Neural progenitor cell (in vitro differentiated cells): ENCODE results near the gene RIBC2. TPM values are rescaled to one million over a fixed set of nuclear protein-coding genes. Genes with fewer than 3 reads are reported as not detected.
A peak's percentile ranks its signal among the peaks of the same experiment; 100 is the strongest.

Experiments used
- DNase-seq: peaks from one replicate; pipeline ENCODE4 v3.0.0-alpha.2; 2016; ENCODE audit warnings: low spot score
- H2AFZ ChIP-seq: fragments of 200-600 bp; sonication (generic); replicated peaks from 2 replicates; pipeline ENCODE4 v1.6.1; 2016; ENCODE audit warnings: antibody characterized with exemption
- H3F3A ChIP-seq: fragments of 200-600 bp; sonication (generic); 2 replicates; pipeline ENCODE4 v1.6.1; 2016; ENCODE audit warnings: antibody characterized with exemption, low read depth
- H3K27ac ChIP-seq: fragments of 200-600 bp; sonication (generic); 2 replicates; pipeline ENCODE4 v1.5.1; 2016; ENCODE audit warnings: mild to moderate bottlenecking
- H3K27me3 ChIP-seq: fragments of 200-600 bp; sonication (generic); 2 replicates; pipeline ENCODE4 v1.6.1; 2016; ENCODE audit warnings: mild to moderate bottlenecking, moderate library complexity
- H3K36me3 ChIP-seq: fragments of 200-600 bp; sonication (generic); 2 replicates; pipeline ENCODE4 v1.5.1; 2016
- H3K4me1 ChIP-seq: fragments of 200-600 bp; sonication (generic); 2 replicates; pipeline ENCODE4 v1.6.1; 2016; ENCODE audit warnings: mixed run types
- H3K4me2 ChIP-seq: fragments of 200-600 bp; sonication (generic); 2 replicates; pipeline ENCODE4 v1.6.1; 2016
- H3K4me3 ChIP-seq: fragments of 200-600 bp; sonication (generic); 2 replicates; pipeline ENCODE4 v1.5.1; 2016
- H3K79me2 ChIP-seq: fragments of 200-600 bp; sonication (generic); 2 replicates; pipeline ENCODE4 v1.6.1; 2016; ENCODE audit warnings: low read depth
- H3K9ac ChIP-seq: fragments of 200-600 bp; sonication (generic); 2 replicates; pipeline ENCODE4 v1.6.1; 2016
- H3K9me3 ChIP-seq: fragments of 200-600 bp; sonication (generic); 2 replicates; pipeline ENCODE4 v1.5.1; 2016; ENCODE audit warnings: low read depth
- H4K20me1 ChIP-seq: fragments of 200-600 bp; sonication (generic); 2 replicates; pipeline ENCODE4 v1.6.1; 2016; ENCODE audit warnings: low read depth
- H3K27ac Mint-ChIP-seq: 3 replicates; pipeline ENCODE4 v1.8.0; 2021; ENCODE audit warnings: mixed read lengths
- H3K27me3 Mint-ChIP-seq: 2 replicates; pipeline ENCODE4 v1.8.0; 2022; ENCODE audit warnings: low read depth, mild to moderate bottlenecking, inconsistent platforms, moderate library complexity, mixed read lengths; ENCODE audit not compliant: insufficient read depth
- H3K36me3 Mint-ChIP-seq: 3 replicates; pipeline ENCODE4 v1.8.0; 2021; ENCODE audit warnings: mixed read lengths
- H3K4me1 Mint-ChIP-seq: 3 replicates; pipeline ENCODE4 v1.8.0; 2021; ENCODE audit warnings: mixed read lengths
- H3K4me3 Mint-ChIP-seq: 3 replicates; pipeline ENCODE4 v1.8.0; 2021; ENCODE audit warnings: mild to moderate bottlenecking, moderate library complexity, mixed read lengths
- H3K9me3 Mint-ChIP-seq: 3 replicates; pipeline ENCODE4 v1.8.0; 2020; ENCODE audit warnings: mixed read lengths
- CTCF ChIP-seq: fragments of 200-600 bp; sonication (generic); IDR thresholded peaks from 2 replicates; pipeline ENCODE4 v1.5.1; 2017; ENCODE audit warnings: antibody characterized with exemption, mild to moderate bottlenecking
- EZH2 ChIP-seq: fragments of 200-600 bp; sonication (generic); IDR thresholded peaks from 2 replicates; pipeline ENCODE4 v1.6.1; 2017; ENCODE audit warnings: antibody characterized with exemption, mild to moderate bottlenecking, moderate library complexity
- EZH2phosphoT487 ChIP-seq: fragments of 200-600 bp; sonication (generic); IDR thresholded peaks from 2 replicates; pipeline ENCODE4 v1.6.1; 2017; ENCODE audit warnings: antibody characterized with exemption
- total RNA-seq: library from RNA; depleted of rRNA; stranded (reverse); fragments of >200 nt; gene quantifications from 2 replicates; pipeline ENCODE4 v1.2.3, GENCODE V29; 2015; ENCODE audit warnings: low replicate concordance

Gene RIBC2
- total RNA-seq, 1 donor from 2014 or later: 2.0 TPM

DNA sequence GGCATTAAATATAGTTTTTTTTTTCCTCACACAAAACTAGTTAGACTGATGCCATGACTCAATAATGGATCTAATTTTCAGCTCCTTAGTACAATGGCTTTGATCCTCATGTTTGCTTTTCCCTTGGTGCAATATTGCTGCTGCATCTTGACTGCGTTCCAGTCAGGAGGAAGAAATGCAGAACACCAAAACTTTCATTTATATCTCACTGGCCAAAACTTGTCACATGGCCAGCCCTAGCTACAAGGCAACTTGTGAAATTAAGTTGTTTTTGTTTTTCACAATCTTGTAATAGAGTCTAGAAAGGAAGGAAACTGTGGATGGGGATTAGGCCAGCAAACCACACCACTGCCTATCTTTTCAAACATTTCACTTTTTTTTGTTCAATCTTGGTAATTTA lies 36.8 kb upstream of the RIBC2 start:
- no peaks in the 10 kb centered on the region for H3F3A ChIP-seq
- TF ChIP-seq CTCF (no peak), EZH2 (no peak), EZH2phosphoT487 (no peak)
- no peaks in the 10 kb centered on the region for H3K4me1 Mint-ChIP-seq

GRCh38 chr22:45381348-45381747 lies 32.1 kb upstream of the RIBC2 start:
- Mint-ChIP-seq H3K4me3 (no peak overlapping the region), H3K27ac (no peak overlapping the region), H3K9me3 (no peaks in the 10 kb centered on the region), H3K4me1 (no peaks in the 10 kb centered on the region), H3K36me3 (no peaks in the 10 kb centered on the region), H3K27me3 (peaks cover 2% of the 10 kb centered on the region)
- Histone ChIP-seq H3K79me2 (no peaks in the 10 kb centered on the region), H3K4me3 (no peak overlapping the region), H3K4me1 (no peaks in the 10 kb centered on the region), H3K9me3 (no peaks in the 10 kb centered on the region), H3K4me2 (no peak overlapping the region), H3K36me3 (no peaks in the 10 kb centered on the region), H3K27me3 (no peaks in the 10 kb centered on the region), H3K27ac (no peak overlapping the region), H3K9ac (no peak overlapping the region), H4K20me1 (no peaks in the 10 kb centered on the region), H3F3A (no peaks in the 10 kb centered on the region), H2AFZ (no peak overlapping the region)
- DNase-seq: no peak
- no peak for TF ChIP-seq CTCF
- no peak for TF ChIP-seq EZH2phosphoT487
- TF ChIP-seq EZH2: no peak

More for the DNA sequence above, 36.8 kb upstream of the RIBC2 start:
- no peak overlapping the region for H3K4me3 Mint-ChIP-seq
- Histone ChIP-seq H3K27ac (no peak overlapping the region), H3K27me3 (no peaks in the 10 kb centered on the region), H3K4me2 (no peak overlapping the region), H3K4me3 (no peak overlapping the region), H3K36me3 (no peaks in the 10 kb centered on the region), H2AFZ (no peak overlapping the region), H3K79me2 (no peaks in the 10 kb centered on the region), H3K9me3 (no peaks in the 10 kb centered on the region), H4K20me1 (no peaks in the 10 kb centered on the region), H3K9ac (no peak overlapping the region), H3K4me1 (no peaks in the 10 kb centered on the region)
- H3K9me3 Mint-ChIP-seq: peaks cover 6% of the 10 kb centered on the region
- no peaks in the 10 kb centered on the region for H3K36me3 Mint-ChIP-seq
- H3K27ac Mint-ChIP-seq: no peak overlapping the region
- H3K27me3 Mint-ChIP-seq: no peaks in the 10 kb centered on the region
- no peak for DNase-seq

DNA sequence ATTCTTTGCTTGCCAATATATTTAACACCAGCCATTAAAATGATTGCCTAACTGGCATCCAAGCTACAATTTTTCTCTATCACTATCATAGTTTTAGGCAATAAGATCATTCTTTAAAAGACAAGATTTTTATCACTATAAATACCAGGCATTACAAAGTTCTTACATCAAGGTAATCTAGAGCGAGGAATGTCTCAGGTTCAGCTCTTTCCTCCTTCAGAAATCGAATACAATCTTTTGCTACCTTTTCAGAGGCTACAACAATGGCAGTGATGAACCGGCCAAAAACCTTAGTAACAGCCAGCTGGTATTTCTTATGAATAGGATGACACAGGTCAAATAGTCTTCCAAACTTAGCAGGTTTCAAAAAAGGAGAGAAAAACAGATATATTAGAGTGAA lies 23.9 kb upstream of the RIBC2 start:
- H3K79me2 ChIP-seq: no peaks in the 10 kb centered on the region
- peaks cover 5% of the 10 kb centered on the region for H3K27me3 ChIP-seq
- Mint-ChIP-seq H3K4me1 (no peaks in the 10 kb centered on the region), H3K27me3 (peaks cover 8% of the 10 kb centered on the region), H3K9me3 (no peaks in the 10 kb centered on the region), H3K27ac (no peak overlapping the region), H3K4me3 (no peak overlapping the region), H3K36me3 (no peaks in the 10 kb centered on the region)
- no peaks in the 10 kb centered on the region for H3F3A ChIP-seq
- no peak overlapping the region for H2AFZ ChIP-seq
- H4K20me1 ChIP-seq: no peaks in the 10 kb centered on the region
- TF ChIP-seq EZH2phosphoT487 (no peak), CTCF (no peak), EZH2 (no peak)
- H3K4me3 ChIP-seq: no peak overlapping the region
- no peak for DNase-seq
- H3K36me3 ChIP-seq: no peaks in the 10 kb centered on the region
- H3K9ac ChIP-seq: no peak overlapping the region
- H3K9me3 ChIP-seq: no peaks in the 10 kb centered on the region
- no peak overlapping the region for H3K27ac ChIP-seq
- H3K4me2 ChIP-seq: no peak overlapping the region
- no peaks in the 10 kb centered on the region for H3K4me1 ChIP-seq

DNA sequence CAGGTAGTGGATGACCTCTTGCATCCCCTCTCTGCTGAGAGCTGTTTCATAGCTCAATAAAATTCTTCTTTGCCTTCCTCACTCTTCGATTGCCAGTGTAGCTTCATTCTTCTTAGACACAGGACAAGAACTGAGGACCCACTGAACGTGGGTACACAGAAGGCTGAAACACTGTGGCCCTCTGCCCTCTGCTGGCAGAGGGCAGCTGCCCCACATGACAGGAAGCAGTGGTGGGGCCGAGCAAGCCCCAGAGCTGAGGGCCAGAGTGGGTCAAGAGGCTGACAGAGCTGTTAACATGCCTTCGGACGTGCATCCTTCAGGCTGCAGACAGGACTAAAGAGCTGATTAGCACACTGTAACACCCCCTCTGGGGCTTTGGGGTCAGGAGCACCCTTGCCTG lies 15.7 kb upstream of the RIBC2 start:
- Mint-ChIP-seq H3K27ac (no peak overlapping the region), H3K36me3 (no peaks in the 10 kb centered on the region), H3K4me3 (no peak overlapping the region), H3K4me1 (peaks cover 14% of the 10 kb centered on the region), H3K27me3 (peaks cover 2% of the 10 kb centered on the region), H3K9me3 (no peaks in the 10 kb centered on the region)
- H4K20me1 ChIP-seq: no peaks in the 10 kb centered on the region
- H3K4me1 ChIP-seq: peaks cover 3% of the 10 kb centered on the region
- no peaks in the 10 kb centered on the region for H3K27me3 ChIP-seq
- no peak overlapping the region for H3K4me2 ChIP-seq
- H3K9ac ChIP-seq: no peak overlapping the region
- H2AFZ ChIP-seq: no peak overlapping the region
- TF ChIP-seq CTCF (peak; percentile 40), EZH2 (no peak), EZH2phosphoT487 (no peak)
- no peaks in the 10 kb centered on the region for H3F3A ChIP-seq
- H3K79me2 ChIP-seq: no peaks in the 10 kb centered on the region
- no peaks in the 10 kb centered on the region for H3K9me3 ChIP-seq
- no peak overlapping the region for H3K27ac ChIP-seq
- no peak overlapping the region for H3K4me3 ChIP-seq
- no peaks in the 10 kb centered on the region for H3K36me3 ChIP-seq
- peak; percentile 20 for DNase-seq
